Measurements from ENCODE around the gene ADGRV1. TPM values are rescaled to one million over a fixed set of nuclear protein-coding genes. Genes with fewer than 3 reads are reported as not detected.
"Not testable (repeated sequence)": the region's sequence is repeated elsewhere in the genome, so short reads cannot be mapped to it uniquely, and the experiment has no call there.

Gene ADGRV1
- total and polyA plus RNA-seq, 7 donors = 0.05 to 0.83 (median 0.11) TPM; not detected in 1

DNA sequence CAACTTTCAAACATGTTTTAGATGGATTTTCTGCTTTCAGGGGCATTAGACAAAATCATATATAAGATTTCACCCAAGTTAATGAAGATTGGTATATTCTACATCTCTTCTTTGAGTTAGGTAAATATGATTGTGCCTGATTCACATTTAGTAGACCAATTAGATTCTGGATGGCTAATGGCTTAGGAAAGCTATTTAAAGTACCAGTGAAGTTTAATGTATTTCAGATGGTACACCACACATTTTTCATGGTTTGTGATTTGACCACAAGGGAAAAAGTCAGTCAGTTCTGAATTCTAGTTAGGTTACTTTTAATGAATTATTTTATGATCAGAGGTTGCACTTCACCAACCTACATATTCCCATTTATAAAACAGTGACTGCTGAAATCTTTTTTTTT, 409.7 kb downstream of the ADGRV1 start:
- H3K4me1 ChIP-seq = no peaks in the 10 kb centered on the region
- TF ChIP-seq CTCF (IDR thresholded peaks at IDR 0.05) = no peak
- no peak overlapping the region for H3K4me3 ChIP-seq
- H3K9me3 ChIP-seq = no peaks in the 10 kb centered on the region
- no peaks in the 10 kb centered on the region for H3K27me3 ChIP-seq (ENCODE audit: insufficient read depth in 3 of 3, low read length in 2 of 3)
- intact Hi-C loops (cut with DNase I) = no loop called here
- DNase-seq (no peak), ATAC-seq (no peak)
- H3K36me3 ChIP-seq (ENCODE audit: insufficient read depth in 1 of 2, low read depth in 1 of 2) = no peaks in the 10 kb centered on the region
- H3K27ac ChIP-seq = no peak overlapping the region

GRCh38 chr5:90969945-90970344, 411.3 kb downstream of the ADGRV1 start:
- WGBS, 3 donors = 86 to 96% (median 93%) methylated on average over 11 of the region's 11 CpGs
- H3K9me3 ChIP-seq; ATAC-seq; intact Hi-C loops (cut with DNase I); H3K36me3 ChIP-seq (ENCODE audit: insufficient read depth in 1 of 2, low read depth in 1 of 2); H3K4me1 ChIP-seq; H3K4me3 ChIP-seq; DNase-seq; H3K27me3 ChIP-seq (ENCODE audit: insufficient read depth in 3 of 3, low read length in 2 of 3); H3K27ac ChIP-seq: not testable (repeated sequence)

- ATAC-seq (no peak), DNase-seq (no peak)
- TF ChIP-seq CTCF (IDR thresholded peaks at IDR 0.05) = no peak
- Histone ChIP-seq H3K27ac (no peak overlapping the region), H3K27me3 (ENCODE audit: insufficient read depth in 3 of 3, low read length in 2 of 3) (no peaks in the 10 kb centered on the region), H3K36me3 (ENCODE audit: insufficient read depth in 1 of 2, low read depth in 1 of 2) (no peaks in the 10 kb centered on the region), H3K4me3 (no peak overlapping the region), H3K9me3 (no peaks in the 10 kb centered on the region), H3K4me1 (no peaks in the 10 kb centered on the region)
- intact Hi-C loops (cut with DNase I) = no loop called here
- WGBS, 3 donors = 88 to 91% (median 89%) methylated on average over 5 of the region's 5 CpGs
Measured at GRCh38 chr5:90981177-90981576, 422.6 kb downstream of the ADGRV1 start.

DNA sequence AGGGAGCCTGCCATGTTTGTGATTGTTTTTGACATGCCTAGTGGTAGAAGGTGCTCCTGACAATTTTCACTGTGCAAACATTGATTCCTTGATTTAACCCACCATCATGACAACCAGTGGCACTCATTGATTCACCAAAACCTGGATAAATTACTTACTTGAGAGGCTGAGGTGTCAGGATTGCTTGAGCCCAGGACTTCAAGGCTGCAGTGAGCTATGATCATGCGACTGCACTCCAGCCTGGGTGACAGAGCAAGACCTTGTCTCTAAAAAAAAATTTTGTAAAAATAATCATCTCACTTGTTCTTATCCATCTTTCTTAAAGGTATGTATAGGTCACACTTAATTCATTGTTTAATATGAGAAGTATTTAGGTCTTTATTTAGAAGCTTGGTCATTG, 423.2 kb downstream of the ADGRV1 start:
- Histone ChIP-seq H3K27ac (no peak overlapping the region), H3K4me3 (no peak overlapping the region), H3K36me3 (ENCODE audit: insufficient read depth in 1 of 2, low read depth in 1 of 2) (no peaks in the 10 kb centered on the region), H3K9me3 (no peaks in the 10 kb centered on the region), H3K27me3 (ENCODE audit: insufficient read depth in 3 of 3, low read length in 2 of 3) (no peaks in the 10 kb centered on the region), H3K4me1 (no peaks in the 10 kb centered on the region)
- TF ChIP-seq CTCF (IDR thresholded peaks at IDR 0.05) = no peak
- WGBS, 3 donors = 0 to 97% (median 97%) methylated on average over 1 of the region's 1 CpG
- DNase-seq (no peak), ATAC-seq (no peak)
- intact Hi-C loops (cut with DNase I) = no loop called here

DNA sequence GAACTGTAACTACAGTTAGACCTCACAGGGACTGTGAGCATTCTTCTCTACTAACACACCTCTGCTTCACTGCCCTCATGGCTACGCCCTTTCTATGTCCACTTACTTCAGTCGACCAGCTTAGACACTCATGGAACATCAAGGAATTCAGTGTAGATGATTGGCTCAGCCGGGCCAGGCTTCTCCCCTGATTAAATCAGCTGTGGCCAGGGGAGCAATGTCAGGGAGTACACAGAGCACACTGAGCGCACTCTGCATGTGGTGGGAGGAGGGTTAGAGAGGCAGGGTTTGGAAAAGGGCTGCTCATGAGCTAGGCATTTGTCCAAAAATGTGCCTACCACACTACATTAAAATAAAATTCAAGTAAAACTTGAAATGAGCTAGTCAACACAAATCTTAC, 424.0 kb downstream of the ADGRV1 start:
- no peak for TF ChIP-seq CTCF (IDR thresholded peaks at IDR 0.05)
- intact Hi-C loops (cut with DNase I) = no loop called here
- Histone ChIP-seq H3K36me3 (ENCODE audit: insufficient read depth in 1 of 2, low read depth in 1 of 2) (no peaks in the 10 kb centered on the region), H3K27me3 (ENCODE audit: insufficient read depth in 3 of 3, low read length in 2 of 3) (no peaks in the 10 kb centered on the region), H3K4me1 (no peaks in the 10 kb centered on the region), H3K9me3 (no peaks in the 10 kb centered on the region), H3K4me3 (no peak overlapping the region), H3K27ac (no peak overlapping the region)
- WGBS, 3 donors = 63 to 79% (median 70%) methylated on average over 4 of the region's 4 CpGs
- DNase-seq (no peak), ATAC-seq (peak in 1 of 4 donors; percentile 49)
